Measurements from ENCODE around the gene PLEKHG5.

DNA sequence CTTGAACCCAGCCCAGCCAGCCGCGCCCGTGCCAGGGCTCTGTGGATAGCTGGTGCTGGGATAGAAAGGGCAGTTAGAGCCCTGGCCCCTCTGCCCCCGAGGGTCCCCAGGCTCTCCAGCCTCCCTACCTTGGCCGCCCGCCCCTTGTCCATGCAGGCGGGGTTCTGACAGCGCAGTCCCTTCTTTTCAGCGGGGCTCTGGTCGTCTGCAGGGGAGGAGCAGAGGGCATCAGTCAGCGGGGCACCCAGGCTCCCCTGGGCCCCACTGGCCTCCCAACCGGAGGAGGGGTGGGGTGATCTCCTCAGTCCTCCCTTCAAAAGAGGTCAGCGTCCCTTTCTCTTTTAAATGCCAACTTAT, 4.9 kb upstream of the PLEKHG5 start:
- TF ChIP-seq POLR2A (IDR thresholded peaks at IDR 0.05) = no peak
- TF ChIP-seq, protein P1, sequence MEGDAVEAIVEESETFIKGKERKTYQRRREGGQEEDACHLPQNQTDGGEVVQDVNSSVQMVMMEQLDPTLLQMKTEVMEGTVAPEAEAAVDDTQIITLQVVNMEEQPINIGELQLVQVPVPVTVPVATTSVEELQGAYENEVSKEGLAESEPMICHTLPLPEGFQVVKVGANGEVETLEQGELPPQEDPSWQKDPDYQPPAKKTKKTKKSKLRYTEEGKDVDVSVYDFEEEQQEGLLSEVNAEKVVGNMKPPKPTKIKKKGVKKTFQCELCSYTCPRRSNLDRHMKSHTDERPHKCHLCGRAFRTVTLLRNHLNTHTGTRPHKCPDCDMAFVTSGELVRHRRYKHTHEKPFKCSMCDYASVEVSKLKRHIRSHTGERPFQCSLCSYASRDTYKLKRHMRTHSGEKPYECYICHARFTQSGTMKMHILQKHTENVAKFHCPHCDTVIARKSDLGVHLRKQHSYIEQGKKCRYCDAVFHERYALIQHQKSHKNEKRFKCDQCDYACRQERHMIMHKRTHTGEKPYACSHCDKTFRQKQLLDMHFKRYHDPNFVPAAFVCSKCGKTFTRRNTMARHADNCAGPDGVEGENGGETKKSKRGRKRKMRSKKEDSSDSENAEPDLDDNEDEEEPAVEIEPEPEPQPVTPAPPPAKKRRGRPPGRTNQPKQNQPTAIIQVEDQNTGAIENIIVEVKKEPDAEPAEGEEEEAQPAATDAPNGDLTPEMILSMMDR (IDR thresholded peaks at IDR 0.05) = no peak

Data from adrenal gland (tissue), 5 donors.